ENCODE data around the gene DDI2. TPM values are rescaled to one million over a fixed set of nuclear protein-coding genes. Genes with fewer than 3 reads are reported as not detected.

Gene DDI2
- 40.9 TPM for total RNA-seq
- long read RNA-seq, full-length matches to known transcripts, result 7 of 13 reads
- long read RNA-seq, partial matches to known transcripts, result 2 of 13 reads
- long read RNA-seq, other reads (novel, unspliced or antisense), result 4 of 13 reads

- Histone ChIP-seq H3K27me3 (no peaks in the 10 kb centered on the region), H3K4me3 (peak within 1 kb of the TSS; percentile 94), H3K9me3 (no peaks in the 10 kb centered on the region), H3K4me1 (peaks cover 50% of the 10 kb centered on the region), H3K36me3 (no peaks in the 10 kb centered on the region), H3K27ac (peak within 1 kb of the TSS; percentile 96)
- TF ChIP-seq CTCF (IDR thresholded peaks at IDR 0.05), result no peak
- ATAC-seq (peak; percentile 97), DNase-seq (peak; percentile 98)
- intact Hi-C loops (cut with DNase I), result no loop called here
Measured at GRCh38 chr1:15617173-15618076, at the start of gene DDI2. DDI2 (plus strand) TSS chr1:15617458; CDS start chr1:15617671, 213 bp downstream.

GRCh38 chr1:15568387-15569073 lies 48.7 kb upstream of the DDI2 start:
- H3K9me3 ChIP-seq, result no peaks in the 10 kb centered on the region
- no peak for TF ChIP-seq CTCF (IDR thresholded peaks at IDR 0.05)
- no peak overlapping the region for H3K4me3 ChIP-seq
- H3K36me3 ChIP-seq, result peaks cover 74% of the 10 kb centered on the region
- DNase-seq, result no peak
- H3K4me1 ChIP-seq, result no peaks in the 10 kb centered on the region
- ATAC-seq, result no peak
- no peaks in the 10 kb centered on the region for H3K27me3 ChIP-seq
- intact Hi-C loops (cut with DNase I), result no loop called here
- H3K27ac ChIP-seq, result no peak overlapping the region

- H3K4me3 ChIP-seq, result no peak overlapping the region
- intact Hi-C loops (cut with DNase I), result no loop called here
- no peak for ATAC-seq
- H3K36me3 ChIP-seq, result peaks cover 50% of the 10 kb centered on the region
- no peaks in the 10 kb centered on the region for H3K9me3 ChIP-seq
- TF ChIP-seq CTCF (IDR thresholded peaks at IDR 0.05), result no peak
- no peaks in the 10 kb centered on the region for H3K27me3 ChIP-seq
- no peak for DNase-seq
- no peak overlapping the region for H3K27ac ChIP-seq
- no peaks in the 10 kb centered on the region for H3K4me1 ChIP-seq
Measured at GRCh38 chr1:15570861-15571260, 46.4 kb upstream of the DDI2 start.

GRCh38 chr1:15571266-15571665 lies 46.0 kb upstream of the DDI2 start:
- no peak for ATAC-seq
- intact Hi-C loops (cut with DNase I), result no loop called here

GRCh38 chr1:15573477-15573876 lies 43.8 kb upstream of the DDI2 start:
- H3K9me3 ChIP-seq, result no peaks in the 10 kb centered on the region
- H3K27me3 ChIP-seq, result no peaks in the 10 kb centered on the region
- no peak overlapping the region for H3K4me3 ChIP-seq
- ATAC-seq, result no peak
- peaks cover 24% of the 10 kb centered on the region for H3K36me3 ChIP-seq
- no peak overlapping the region for H3K27ac ChIP-seq
- no peak for TF ChIP-seq CTCF (IDR thresholded peaks at IDR 0.05)
- DNase-seq, result no peak
- no peaks in the 10 kb centered on the region for H3K4me1 ChIP-seq
- intact Hi-C loops (cut with DNase I), result no loop called here

More at GRCh38 chr1:15571266-15571665, 46.0 kb upstream of the DDI2 start:
- no peak for TF ChIP-seq CTCF (IDR thresholded peaks at IDR 0.05)
- Histone ChIP-seq H3K4me1 (no peaks in the 10 kb centered on the region), H3K4me3 (no peak overlapping the region), H3K27me3 (no peaks in the 10 kb centered on the region), H3K27ac (no peak overlapping the region), H3K36me3 (peaks cover 46% of the 10 kb centered on the region), H3K9me3 (no peaks in the 10 kb centered on the region)
- no peak for DNase-seq

Data from upper lobe of right lung (tissue), 1 donor.